H1 (cell line): Measurements from ENCODE around the gene C11orf58. TPM values are rescaled to one million over a fixed set of nuclear protein-coding genes. Genes with fewer than 3 reads are reported as not detected.

Experiments used
- BRCA1 ChIP-seq: IDR thresholded peaks from 2 replicates; pipeline ENCODE4 v1.6.1; 2012; ENCODE audit warnings: low read depth, low read length, improper control_type of control experiment
- HDAC2 ChIP-seq, 2 experiments: fragments of 300-600 bp in 1 of 2; sonication (generic) in 1 of 2; IDR thresholded peaks; 2 replicates each; pipeline ENCODE4 v1.6.1; 2011 to 2012; ENCODE audit warnings: low read depth in 2 of 2, low read length in 2 of 2, mild to moderate bottlenecking in 2 of 2, moderate library complexity in 2 of 2, borderline replicate concordance in 1 of 2, inconsistent platforms in 1 of 2
- polyA plus RNA-seq, 7 experiments: library from polyadenylated mRNA; depleted of rRNA in 3 of 7; stranded (reverse) in 5 of 7; unstranded in 2 of 7; fragments of >200 nt in 5 of 7; fragments of 200-250 nt in 2 of 7; gene quantifications; 1 replicate in 5 of 7; 2 replicates in 1 of 7; 4 replicates in 1 of 7; pipeline versions ENCODE4 v1.2.1 to v1.2.3, GENCODE V29; 2011 to 2013; ENCODE audit warnings: missing spikeins in 2 of 7, mixed read lengths in 2 of 7
- total RNA-seq: library from RNA; stranded (reverse); fragmentation: NEBNext Ultra II Directional; extraction: Animal tissue kit (Norgen Biotek cat#: 25700); gene quantifications from 2 replicates; pipeline ENCODE4 v1.2.1, GENCODE V29; 2021
- TF ChIP-seq, protein P1 (sequence below): IDR thresholded peaks from 2 replicates; pipeline ENCODE4 v1.6.1; 2011; ENCODE audit warnings: low read length, improper control_type of control experiment

Gene C11orf58
- total and polyA plus RNA-seq, 2 of the 8 experiments (the other 6 are each of a cell fraction or from before 2014, with no cell fraction given), result 70.7 to 181 TPM

GRCh38 chr11:16799221-16799620 is 60.8 kb downstream of the C11orf58 start (continued):
- TF ChIP-seq, protein P1, sequence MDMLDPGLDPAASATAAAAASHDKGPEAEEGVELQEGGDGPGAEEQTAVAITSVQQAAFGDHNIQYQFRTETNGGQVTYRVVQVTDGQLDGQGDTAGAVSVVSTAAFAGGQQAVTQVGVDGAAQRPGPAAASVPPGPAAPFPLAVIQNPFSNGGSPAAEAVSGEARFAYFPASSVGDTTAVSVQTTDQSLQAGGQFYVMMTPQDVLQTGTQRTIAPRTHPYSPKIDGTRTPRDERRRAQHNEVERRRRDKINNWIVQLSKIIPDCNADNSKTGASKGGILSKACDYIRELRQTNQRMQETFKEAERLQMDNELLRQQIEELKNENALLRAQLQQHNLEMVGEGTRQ, result no peak
- TF ChIP-seq BRCA1, result no peak
- TF ChIP-seq HDAC2 (IDR thresholded peaks at IDR 0.05; ENCODE audit: borderline replicate concordance in 1 of 2, low read depth in 2 of 2, low read length in 2 of 2), result no peak
